Measurements from ENCODE around the gene YAP1.

YAP1 gene

DNA sequence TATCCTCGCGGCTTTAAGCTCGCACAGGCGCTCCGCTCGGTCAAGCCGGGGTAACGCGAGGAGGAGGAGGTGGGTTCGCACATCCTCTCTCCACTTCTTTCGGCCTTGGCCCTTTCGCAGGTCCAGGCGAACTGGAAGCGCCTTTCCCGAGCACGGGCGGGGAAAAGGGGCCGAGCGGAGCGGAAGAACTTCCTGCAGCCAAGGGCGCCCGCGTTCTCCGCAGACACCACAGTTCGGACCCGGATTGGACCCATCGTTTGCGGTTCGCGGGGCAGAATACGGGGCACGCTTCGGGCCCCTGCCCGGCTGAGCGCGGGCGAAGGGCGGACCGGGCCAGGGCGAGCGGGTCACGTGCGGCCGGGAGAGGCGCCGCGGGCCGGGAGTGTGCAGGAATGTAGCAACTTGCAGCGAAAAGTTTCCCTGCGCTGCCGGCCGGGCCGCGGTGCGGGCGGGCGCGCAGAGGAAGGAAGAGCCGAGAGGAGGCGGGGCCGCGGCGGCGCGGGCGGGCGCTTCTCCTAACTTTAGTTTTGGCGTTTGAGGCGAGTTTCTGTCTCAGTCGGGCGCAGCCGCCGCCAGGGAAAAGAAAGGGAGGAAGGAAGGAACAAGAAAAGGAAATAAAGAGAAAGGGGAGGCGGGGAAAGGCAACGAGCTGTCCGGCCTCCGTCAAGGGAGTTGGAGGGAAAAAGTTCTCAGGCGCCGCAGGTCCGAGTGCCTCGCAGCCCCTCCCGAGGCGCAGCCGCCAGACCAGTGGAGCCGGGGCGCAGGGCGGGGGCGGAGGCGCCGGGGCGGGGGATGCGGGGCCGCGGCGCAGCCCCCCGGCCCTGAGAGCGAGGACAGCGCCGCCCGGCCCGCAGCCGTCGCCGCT is at the start of gene YAP1:
TSS of gene YAP1 (plus strand) at position 552 of the 865 bp plus-strand sequence. CDS start 402 bp downstream, outside the sequence.
- DNase-seq: peak; percentile 53 to 68

DNA sequence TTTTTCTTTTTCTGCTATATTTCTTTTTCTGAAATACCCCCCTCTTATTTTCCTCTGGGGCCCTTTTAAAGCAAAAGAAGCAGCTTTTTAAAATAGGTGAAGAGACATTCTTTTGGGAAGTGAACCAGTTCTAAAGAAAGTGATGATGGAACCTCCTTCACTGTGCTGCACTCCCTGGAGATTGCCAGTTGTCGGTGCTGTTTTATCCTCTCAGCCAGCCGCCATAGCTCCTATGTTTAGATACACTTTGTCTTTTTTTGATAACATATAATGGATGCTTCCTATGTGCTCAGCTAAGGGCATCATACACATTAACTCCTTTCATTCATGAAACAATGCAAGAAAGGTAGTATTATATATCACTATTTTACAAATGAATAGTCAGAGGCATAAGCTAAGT is 49.0 kb upstream of the YAP1 start:
- no peak for DNase-seq

DNA sequence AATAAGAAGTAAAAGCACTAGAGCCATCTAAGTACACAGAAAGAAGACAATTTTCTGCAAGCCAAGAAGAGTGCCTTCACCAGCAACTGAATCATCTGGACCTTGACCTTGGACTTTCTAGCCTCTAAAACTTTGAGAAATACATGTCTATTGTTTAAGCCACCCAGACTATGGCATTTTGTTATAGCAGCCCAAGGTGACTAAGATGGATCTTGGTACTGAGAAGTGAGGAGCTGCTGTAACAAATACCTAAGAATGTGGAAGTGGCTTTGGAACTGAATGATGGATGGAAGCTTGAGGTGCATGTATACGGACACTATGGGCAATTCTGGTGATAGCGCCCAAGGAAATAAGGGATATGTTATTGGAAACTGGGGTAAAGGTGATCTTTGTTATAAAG is 48.1 kb upstream of the YAP1 start:
- no peak for DNase-seq

DNA sequence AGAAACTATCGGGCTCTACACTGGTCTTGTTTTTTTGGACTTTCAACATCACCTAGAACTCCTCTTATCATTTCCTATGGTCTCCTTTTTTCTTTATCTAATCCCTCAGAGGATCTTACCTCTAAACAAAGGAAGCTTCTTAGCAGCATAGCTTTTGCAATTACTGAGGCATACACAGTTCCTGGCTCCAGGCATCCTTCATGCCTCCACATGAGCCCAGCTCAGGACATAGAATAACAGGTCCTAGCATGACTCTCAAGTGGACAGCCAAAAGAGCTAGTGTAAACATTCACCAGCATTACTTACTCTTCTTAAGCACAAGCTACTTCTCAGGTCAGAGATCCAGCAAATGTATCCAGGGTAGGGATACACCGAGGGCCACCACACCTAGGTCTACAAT is 45.9 kb upstream of the YAP1 start:
- no peak for DNase-seq

DNA sequence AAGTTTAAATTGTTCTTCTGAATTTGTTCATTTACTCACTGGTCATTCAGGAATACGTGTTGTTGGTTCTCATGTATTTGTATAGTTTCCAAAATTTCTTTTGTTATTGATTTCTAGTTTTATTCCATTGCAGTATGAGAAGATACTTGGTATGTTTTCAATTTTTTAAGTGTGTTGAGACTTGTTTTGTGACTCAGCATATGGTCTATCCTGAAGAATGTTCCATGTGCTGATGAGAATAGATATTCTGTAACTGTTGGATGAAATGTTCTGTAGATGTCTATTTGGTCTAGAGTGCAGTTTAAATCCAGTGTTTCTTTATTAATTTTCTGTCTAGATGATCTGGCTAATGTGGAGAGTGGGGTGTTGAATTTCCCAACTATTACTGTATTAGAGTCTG is 39.5 kb upstream of the YAP1 start:
- DNase-seq: no peak

DNA sequence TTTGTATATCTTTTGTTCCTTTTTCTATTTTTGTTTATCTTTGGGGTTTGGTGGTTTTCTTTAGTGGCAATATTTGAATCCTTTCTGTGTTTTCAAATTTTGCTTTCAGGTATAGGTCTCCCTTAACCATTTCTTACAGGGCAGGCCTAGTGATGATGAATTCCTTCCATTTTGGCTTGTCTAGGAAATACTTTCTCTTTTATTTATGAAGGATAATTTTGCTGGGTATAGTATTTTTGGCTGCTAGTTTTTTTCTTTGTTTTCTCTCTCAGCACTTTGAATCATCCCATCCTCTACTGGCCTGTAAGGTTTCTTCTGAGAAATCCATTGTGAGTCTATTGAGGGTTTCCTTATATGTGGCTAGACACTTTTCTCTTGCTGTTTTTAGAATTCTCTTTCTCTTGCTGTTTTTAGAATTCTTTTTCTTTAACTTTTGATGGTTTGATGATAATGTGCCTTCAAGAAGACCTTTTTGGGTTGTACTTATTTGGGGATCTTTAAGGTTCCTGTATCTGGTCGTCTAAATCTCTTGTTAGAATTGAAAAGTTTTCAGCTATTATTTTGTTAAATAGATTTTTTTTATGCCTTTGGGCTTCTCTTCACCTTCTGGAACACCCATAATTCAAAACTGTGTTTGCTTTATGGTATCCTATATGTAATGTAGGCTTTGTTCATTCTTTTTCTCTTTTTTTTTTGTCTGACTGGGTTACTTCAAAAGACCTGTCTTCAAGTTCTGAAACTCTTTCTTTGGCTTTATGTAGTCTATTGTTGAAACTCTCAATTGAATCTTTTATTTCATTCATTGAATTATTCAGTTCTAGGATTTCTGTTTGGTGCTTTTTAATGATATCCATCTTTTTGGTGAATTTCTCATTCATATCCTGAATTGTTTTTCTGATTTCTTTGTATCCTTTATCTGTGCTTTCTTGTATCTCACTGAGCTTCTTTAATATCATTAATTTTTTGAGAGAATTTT is 38.5 kb upstream of the YAP1 start:
- DNase-seq: no peak

DNA sequence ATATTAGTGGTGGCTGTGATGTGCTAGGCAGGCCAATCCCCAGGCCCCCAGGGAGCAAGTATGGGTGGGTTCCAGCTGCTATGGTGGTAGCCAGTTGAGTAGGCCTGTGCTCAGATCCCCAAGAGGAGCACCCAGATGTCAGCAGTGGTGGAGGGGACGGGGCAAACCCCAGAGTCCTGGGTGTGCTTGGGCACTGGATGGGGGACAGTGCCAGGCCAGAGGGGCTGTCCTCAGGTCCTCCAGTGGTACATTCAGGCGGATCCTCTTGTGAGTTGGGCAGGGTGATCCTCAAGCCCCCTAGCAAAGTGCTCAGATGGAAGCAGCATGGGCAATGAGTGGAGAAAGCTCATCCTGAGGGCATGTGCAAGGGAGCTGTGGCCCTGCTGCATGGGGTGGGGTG is 37.0 kb upstream of the YAP1 start:
- DNase-seq: no peak

DNA sequence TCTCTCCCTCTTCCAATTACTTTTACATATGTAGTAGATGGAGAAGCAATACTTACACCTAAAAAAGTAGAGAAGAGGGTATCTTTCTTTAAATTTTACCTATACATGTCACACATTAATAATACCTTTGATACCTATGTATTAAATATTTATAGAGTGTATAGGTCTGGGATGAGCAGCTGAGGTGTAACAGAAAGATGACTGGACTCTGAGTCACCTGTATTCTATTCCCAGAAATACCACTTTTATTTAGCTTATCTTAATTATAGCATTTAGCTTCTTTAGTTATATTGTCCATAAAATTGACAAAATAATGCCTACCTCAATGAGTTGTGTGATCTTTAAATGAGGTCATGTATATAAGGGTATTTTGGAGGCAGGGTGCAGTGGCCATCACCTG is 30.6 kb upstream of the YAP1 start:
- no peak for DNase-seq

DNA sequence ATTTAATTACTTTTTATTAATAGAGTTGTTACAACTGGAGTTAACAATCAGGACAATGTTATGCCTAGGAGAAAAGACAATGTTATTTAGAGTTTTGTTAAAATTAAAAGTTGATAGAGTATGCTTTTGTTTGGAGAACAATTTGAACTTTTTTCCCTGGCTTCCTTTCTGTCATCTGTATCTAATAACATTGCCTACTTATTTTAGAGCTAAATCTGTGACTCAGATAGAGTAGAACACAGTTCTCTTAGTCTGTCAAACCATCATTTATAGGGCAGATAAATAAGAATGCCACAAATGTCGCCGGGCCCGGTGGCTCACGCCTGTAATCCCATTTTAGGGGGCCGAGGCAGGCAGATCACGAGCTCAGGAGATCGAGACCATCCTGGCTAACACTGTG is 28.9 kb upstream of the YAP1 start:
- no peak for DNase-seq

DNA sequence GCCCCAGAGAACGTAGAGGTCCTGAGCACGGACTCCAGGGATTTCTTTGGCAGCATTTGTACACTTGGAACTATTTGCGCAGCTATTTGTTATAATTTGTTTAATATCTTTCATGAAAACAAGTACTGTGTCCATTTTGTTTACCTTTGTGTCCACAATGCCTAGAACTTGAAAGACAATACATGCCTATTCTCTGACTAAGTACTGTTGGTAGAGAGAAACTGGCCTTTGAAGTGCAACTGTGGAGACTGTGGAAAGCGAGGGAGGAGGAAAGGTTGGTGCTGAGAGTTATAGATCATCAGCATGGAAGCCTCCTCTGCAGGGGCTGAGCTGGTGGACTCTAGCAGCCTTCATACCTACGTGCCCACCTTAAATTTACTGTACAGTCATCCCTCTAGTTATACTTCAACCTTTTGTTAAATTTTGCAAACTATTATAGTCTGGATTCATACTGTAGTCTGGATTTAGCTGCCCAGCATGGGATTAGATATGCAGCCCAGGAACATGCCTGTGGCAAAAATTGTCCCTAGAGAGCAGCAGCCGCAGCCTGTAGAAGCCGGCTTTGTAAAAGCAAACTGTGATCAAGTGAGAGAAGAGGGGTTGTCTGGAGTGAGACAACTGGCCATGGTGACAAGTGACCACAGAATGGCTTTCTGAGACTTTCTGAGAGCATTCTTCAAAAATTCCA is 24.2 kb upstream of the YAP1 start:
- DNase-seq: no peak

DNA sequence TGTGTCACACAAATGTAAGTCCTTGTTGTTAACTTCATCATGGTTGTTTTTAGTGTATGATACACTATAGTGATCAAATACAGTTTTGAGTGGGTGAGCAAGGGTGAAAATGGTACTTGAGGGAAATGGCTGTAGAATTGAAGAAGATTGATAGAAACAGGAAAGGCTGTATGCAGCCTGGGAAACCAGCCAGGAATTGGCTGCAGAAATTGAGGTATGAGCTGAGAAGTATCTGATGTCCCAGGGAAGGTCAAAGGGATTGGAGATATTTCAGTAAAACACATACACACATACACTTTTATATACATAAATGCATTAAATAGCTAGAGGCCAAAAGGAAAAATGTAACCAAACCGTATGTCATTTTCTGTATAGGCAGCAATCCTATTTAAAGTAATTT is 13.1 kb upstream of the YAP1 start:
- no peak for DNase-seq

DNA sequence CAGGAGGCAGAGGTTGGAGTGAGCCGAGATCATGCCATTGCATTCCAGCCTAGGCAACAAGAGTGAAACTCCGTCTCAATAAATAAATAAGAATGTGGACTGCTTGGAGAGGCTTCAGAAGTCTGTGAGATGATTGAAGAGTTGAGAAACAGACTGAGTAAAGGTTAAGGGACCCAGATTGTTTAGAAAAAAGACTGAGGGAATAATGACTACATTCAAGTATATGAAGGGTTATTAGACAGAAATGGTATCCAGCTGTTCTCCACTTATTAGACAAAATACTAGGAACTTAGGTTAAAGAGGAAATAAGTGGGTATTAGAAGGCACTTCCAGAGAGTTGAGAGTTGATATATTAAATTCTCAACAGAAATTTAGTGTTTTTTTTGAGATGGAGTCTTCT is 10.5 kb upstream of the YAP1 start:
- no peak for DNase-seq

DNA sequence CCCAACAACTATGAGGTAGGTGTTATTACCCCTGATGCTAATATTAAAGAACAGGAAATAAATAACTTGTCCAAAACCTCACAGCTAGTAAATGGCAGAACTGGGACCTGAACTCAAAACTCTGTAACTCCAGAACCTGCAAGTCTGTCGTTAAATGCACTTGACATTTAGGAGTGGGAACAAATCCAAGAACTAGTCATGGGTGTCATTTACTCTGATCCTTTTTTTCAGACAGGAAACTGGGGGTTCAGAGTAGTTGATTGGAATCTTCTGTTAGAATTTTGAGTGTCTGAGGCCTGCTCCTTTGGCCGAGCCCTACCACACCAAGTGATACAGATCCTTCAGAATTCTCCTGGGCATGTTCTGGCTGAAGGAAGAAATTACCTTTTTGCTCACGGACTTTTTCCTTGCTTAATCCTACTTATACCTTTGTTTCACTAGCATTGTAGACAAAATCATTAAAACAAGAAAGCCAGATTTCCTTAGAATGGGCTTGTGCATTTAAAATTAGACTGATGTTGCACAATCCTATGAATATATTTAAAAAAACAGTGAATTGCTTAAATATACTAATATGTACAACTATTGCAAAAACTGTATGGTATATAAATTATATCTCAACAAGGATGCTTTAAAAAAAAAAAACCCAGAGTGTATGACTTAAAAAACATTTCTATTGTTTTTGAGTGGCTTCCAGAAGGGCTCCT is 1.4 kb upstream of the YAP1 start:
- no peak for DNase-seq

DNA sequence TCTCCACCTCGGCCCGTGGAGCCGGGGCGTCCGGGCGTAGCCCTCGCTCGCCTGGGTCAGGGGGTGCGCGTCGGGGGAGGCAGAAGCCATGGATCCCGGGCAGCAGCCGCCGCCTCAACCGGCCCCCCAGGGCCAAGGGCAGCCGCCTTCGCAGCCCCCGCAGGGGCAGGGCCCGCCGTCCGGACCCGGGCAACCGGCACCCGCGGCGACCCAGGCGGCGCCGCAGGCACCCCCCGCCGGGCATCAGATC is 439 bp downstream of the YAP1 start:
- DNase-seq: no peak

DNA sequence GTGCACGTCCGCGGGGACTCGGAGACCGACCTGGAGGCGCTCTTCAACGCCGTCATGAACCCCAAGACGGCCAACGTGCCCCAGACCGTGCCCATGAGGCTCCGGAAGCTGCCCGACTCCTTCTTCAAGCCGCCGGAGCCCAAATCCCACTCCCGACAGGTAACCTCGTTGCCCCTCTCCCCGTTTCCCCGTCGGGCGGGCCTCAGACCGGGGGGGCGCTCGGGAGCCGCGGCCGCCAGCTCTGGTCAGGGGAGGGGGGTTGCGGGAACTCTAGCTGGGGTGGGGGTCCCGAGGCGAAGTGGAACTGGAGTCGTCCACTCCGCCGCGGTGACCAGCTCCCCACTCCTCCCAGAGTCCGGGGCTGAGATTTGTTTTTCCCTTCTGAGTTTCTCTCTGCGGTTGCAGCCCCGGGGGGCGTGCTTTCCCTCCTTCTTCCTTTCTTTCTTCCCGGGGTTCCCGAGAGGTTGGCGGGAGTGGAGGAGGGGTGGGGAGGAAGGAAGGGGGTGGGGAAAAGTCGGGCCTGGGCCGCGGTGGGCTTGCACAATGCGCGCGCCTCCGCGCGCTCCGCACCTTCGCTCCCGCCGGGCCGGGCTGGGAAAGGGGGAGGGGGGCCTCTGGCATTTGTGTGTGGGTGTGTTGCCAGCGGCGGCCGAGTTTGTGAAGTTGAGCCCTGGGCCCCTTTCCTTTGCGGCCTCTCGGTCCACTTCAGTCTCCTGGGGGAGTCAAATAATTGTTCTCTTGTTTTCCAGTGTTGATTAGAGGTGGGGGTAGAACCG is 952 bp downstream of the YAP1 start:
- peak in 1 of 2 experiments; percentile 2 for DNase-seq

DNA sequence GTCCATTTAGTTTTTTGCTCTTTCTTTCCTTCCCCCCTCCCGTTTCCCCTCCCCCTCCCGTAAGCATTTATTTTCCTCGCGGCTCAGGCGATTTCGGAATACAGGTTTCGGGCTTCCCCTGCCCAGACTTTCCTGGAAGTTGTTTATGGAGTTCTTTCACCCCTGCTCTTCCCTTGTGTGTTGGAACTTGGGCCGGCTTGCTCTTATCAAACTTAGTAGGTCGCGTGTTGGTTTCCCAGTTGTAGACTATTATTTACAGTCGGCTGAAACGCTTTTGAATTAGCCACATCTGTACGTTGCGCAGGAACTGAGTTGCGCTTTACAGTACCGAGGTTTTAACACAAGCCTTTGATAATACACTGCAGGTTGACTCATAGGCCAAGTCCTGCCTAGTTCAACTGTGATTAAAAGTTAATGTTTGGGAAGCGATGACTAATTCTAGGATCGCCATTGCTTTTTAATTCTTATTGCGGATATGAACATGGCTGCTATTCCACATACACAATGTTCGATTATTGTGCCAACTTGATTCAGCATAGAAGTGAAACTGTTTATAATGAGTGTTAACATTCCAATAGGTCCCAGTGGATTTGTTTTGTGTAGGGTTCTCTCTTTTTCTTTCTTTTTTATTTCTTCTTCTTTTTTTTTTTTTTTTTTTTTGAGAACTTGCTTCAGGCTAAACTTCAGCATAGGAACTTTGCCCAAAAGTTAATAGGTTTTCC is 1.7 kb downstream of the YAP1 start:
- DNase-seq: peak in 1 of 2 experiments; percentile 5

DNA sequence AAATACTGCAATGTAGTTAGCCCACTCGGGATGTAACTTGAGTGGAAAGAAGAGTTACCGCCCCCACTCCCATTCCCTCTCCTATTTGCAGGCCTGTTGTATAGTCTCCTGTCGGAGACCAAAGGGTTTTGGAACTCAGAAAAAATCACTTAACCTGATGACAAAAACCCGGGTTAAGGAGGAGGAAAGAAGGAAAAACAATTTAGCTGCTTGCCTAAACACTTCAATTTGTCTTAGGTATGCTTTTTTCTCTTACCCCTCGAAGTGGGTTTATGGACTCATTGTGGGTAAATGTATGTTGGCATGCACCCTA is 2.2 kb downstream of the YAP1 start:
- DNase-seq: no peak

DNA sequence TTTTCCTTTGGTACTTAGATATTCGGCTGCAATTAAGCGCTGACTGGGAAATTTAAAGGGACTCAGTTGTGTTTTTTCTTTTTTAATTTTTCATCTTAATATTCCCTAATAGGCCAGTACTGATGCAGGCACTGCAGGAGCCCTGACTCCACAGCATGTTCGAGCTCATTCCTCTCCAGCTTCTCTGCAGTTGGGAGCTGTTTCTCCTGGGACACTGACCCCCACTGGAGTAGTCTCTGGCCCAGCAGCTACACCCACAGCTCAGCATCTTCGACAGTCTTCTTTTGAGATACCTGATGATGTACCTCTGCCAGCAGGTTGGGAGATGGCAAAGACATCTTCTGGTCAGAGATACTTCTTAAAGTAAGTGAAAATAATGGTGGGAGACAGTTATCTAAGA is 3.8 kb downstream of the YAP1 start:
- no peak for DNase-seq

DNA sequence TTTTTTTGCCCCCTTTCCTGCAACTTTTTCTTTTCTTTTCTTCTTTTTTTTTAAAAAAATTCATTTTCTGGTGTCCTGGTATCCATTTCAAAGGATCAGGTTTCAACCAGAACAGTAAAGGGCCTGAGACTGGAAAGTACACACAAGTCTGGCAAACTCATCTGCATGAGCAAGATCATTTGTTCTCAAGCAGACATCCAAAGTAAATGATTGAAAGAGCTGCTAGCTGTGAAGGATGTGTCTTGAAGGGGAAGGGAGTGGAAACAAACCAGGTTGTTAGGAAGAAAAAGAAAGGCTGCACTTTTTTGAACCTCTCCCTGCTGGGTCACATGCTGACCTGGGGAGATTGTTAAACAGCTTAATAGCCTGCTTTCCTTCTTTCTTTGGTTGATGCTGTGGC is 5.3 kb downstream of the YAP1 start:
- no peak for DNase-seq

DNA sequence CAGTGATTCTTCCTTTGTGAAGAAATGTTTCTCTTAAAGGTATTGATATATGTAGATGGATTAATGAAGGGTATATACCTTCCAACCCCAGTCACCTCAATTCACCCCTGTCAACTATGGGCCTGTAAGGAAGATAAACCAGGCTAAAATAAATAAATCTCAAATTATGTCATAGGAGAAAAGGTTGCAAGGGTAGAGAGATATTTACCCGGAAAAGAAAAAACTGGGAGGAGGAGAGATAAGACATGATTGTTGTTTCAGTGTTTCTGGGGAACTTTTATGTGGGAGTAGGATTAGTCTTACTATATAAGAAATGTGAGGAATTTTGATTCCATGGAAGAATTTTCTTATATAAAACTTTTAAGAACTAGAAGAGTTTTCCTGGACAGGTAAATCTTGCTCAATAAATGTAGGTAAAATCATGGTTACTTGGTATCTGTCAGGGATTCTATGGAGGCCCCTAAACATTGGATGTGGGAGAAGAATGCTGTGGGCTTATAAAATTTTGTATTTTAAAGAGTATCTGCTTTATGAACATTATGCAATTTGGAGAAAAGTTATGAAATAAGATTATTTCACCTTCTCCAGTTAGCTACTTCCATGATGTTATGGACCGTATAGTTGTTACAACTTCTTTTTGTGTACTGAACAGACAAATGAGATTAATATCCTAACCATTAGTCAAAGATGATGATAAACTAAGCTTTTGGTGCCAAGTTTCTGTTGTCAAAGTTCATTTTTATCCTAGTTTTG is 6.4 kb downstream of the YAP1 start:
- no peak for DNase-seq
